Stomach (tissue), 9 donors: Measurements from ENCODE around the gene MRPL34. TPM values are rescaled to one million over a fixed set of nuclear protein-coding genes. Genes with fewer than 3 reads are reported as not detected.

ENCODE experiments used
- DNase-seq, 2 donors: peaks; one replicate each; pipeline versions ENCODE4 v3.0.0 to v3.0.0-alpha.2; 2013 to 2019
- H3K27ac ChIP-seq, 5 donors: fragments of 200-600 bp in 4 of 5; sonication (generic) in 4 of 5; one replicate each; pipeline ENCODE4 v1.5.1; 2013 to 2019; ENCODE audit warnings: mild to moderate bottlenecking in 1 of 5, moderate library complexity in 1 of 5
- H3K27me3 ChIP-seq, 3 donors: fragments of 200-600 bp; sonication (generic); one replicate each; pipeline ENCODE4 v1.5.1; 2017 to 2019; ENCODE audit warnings: mixed run types in 1 of 3
- H3K36me3 ChIP-seq, 4 donors: fragments of 200-600 bp; sonication (generic); 1 replicate in 3 of 4; 2 replicates in 1 of 4; pipeline ENCODE4 v1.5.1; 2016 to 2019
- H3K4me1 ChIP-seq, 4 donors: fragments of 200-600 bp; sonication (generic); one replicate each; pipeline ENCODE4 v1.5.1; 2016 to 2019
- H3K4me3 ChIP-seq, 4 donors: fragments of 200-600 bp; sonication (generic) in 3 of 4; one replicate each; pipeline ENCODE4 v1.5.1; 2016 to 2019; ENCODE audit warnings: mild to moderate bottlenecking in 1 of 4
- H3K9me3 ChIP-seq, 4 donors: fragments of 200-600 bp; sonication (generic); one replicate each; pipeline ENCODE4 v1.5.1; 2016 to 2019
- CTCF ChIP-seq, 7 experiments: fragments of 450-650 bp in 4 of 7; fragments of 200-600 bp in 3 of 7; sonication (generic) in 3 of 7; IDR thresholded peaks; one replicate each; pipeline ENCODE4 v1.5.1; 2016 to 2019; ENCODE audit warnings: antibody characterized with exemption in 7 of 7, control low read depth in 2 of 7, mild to moderate bottlenecking in 1 of 7
- EP300 ChIP-seq: sonication (generic); formaldehyde crosslinking; IDR thresholded peaks from one replicate; pipeline ENCODE4 v1.6.1; 2017; ENCODE audit warnings: antibody characterized with exemption
- POLR2A ChIP-seq, 4 donors: fragments of 450-650 bp; IDR thresholded peaks; one replicate each; pipeline ENCODE4 v1.6.1; 2016; ENCODE audit warnings: antibody characterized with exemption in 4 of 4, control low read depth in 2 of 4, mild to moderate bottlenecking in 1 of 4, moderate library complexity in 1 of 4
- POLR2AphosphoS5 ChIP-seq, 3 donors: sonication (generic); formaldehyde crosslinking; IDR thresholded peaks; one replicate each; pipeline ENCODE4 v1.6.1; 2016; ENCODE audit warnings: antibody characterized with exemption in 3 of 3
- WGBS, 5 donors: extraction: QIAGEN DNeasy Blood & Tissue Kit in 3 of 5; methylation state at CpG; one replicate each; pipeline versions ENCODE4 v1.1.5 to v1.1.7; 2013 to 2018; 5-methylcytosine and 5-hydroxymethylcytosine counted together
- intact Hi-C: fragments of 100-400 bp; cut with DNase I; formaldehyde crosslinking; loops from one replicate; pipeline ENCODE4 v1.15.1; 2023; ENCODE audit warnings: low total_unique reads
- polyA plus RNA-seq, 3 donors: library from polyadenylated mRNA; stranded (reverse); fragments of 200-250 nt; gene quantifications; one replicate each; pipeline ENCODE4 v1.2.3, GENCODE V29; 2013
- total RNA-seq, 5 donors: library from RNA; depleted of rRNA; stranded (reverse); fragments of >200 nt; gene quantifications; one replicate each; pipeline versions ENCODE4 v1.1.0 to v1.2.3, GENCODE V29; 2014 to 2016
- donor health status: healthy with polysubstance abuse.
- donor health status: Bipolar disorder and iron deficiency.
- donor health status: healthy.

Gene MRPL34
- total and polyA plus RNA-seq, 8 donors = 6.6 to 200 (median 155) TPM

- peaks cover 38 to 77% (median 62%) of the 10 kb centered on the region in 4 donors for H3K4me1 ChIP-seq
- peak within 1 kb of the TSS; percentile 73 to 91 (median 84) for H3K27ac ChIP-seq
- H3K27me3 ChIP-seq = no peaks in the 10 kb centered on the region
- H3K9me3 ChIP-seq = no peaks in the 10 kb centered on the region
- intact Hi-C loops = no loop called here
- TF ChIP-seq EP300 (no peak), CTCF (IDR thresholded peaks at IDR 0.05) (no peak), POLR2AphosphoS5 (IDR thresholded peaks at IDR 0.05) (peak; percentile 62 to 91 (median 69)), POLR2A (IDR thresholded peaks at IDR 0.05) (peak in 2 of 4 donors; percentile 33 to 41)
- peak; percentile 100 for DNase-seq
- H3K4me3 ChIP-seq = peak within 1 kb of the TSS; percentile 72 to 97 (median 86)
- 0% methylated on average over 30 to 46 of the region's 46 CpGs for WGBS, 5 donors
- H3K36me3 ChIP-seq = peaks cover 9 to 31% (median 9%) of the 10 kb centered on the region in 4 donors
Observed at GRCh38 chr19:17309198-17309964, 3.7 kb downstream of the MRPL34 start, which contains the start of gene DDA1. DDA1 (plus strand) TSS chr19:17309563; CDS start chr19:17309655, 92 bp downstream.

GRCh38 chr19:17309965-17310461 lies 4.3 kb downstream of the MRPL34 start:
- DNase-seq = no peak
- intact Hi-C loops = no loop called here
- no peaks in the 10 kb centered on the region for H3K9me3 ChIP-seq
- TF ChIP-seq EP300 (no peak), POLR2AphosphoS5 (IDR thresholded peaks at IDR 0.05) (no peak), POLR2A (IDR thresholded peaks at IDR 0.05) (no peak), CTCF (IDR thresholded peaks at IDR 0.05) (no peak)
- WGBS, 5 donors = 6 to 8% (median 7%) methylated on average over 20 to 23 of the region's 23 CpGs
- H3K4me1 ChIP-seq = peaks cover 38 to 74% (median 56%) of the 10 kb centered on the region in 4 donors
- peaks cover 14 to 37% (median 15%) of the 10 kb centered on the region in 4 donors for H3K36me3 ChIP-seq
- H3K27me3 ChIP-seq = no peaks in the 10 kb centered on the region
- H3K4me3 ChIP-seq = peak overlapping the region; percentile 72 to 97 (median 86)
- peak overlapping the region in 4 of 5 donors; percentile 73 to 91 (median 86) for H3K27ac ChIP-seq

GRCh38 chr19:17311455-17312188 lies 6.0 kb downstream of the MRPL34 start:
- Histone ChIP-seq H3K4me1 (peaks cover 31 to 63% (median 43%) of the 10 kb centered on the region in 4 donors), H3K27ac (peak overlapping the region in 1 of 5 donors; percentile 50), H3K36me3 (peaks cover 26 to 50% (median 30%) of the 10 kb centered on the region in 4 donors)

More at GRCh38 chr19:17311455-17312188, 6.0 kb downstream of the MRPL34 start:
- Histone ChIP-seq H3K4me3 (peak overlapping the region in 1 of 4 donors; percentile 6), H3K9me3 (no peaks in the 10 kb centered on the region), H3K27me3 (no peaks in the 10 kb centered on the region)
- 62 to 80% (median 65%) methylated on average over 8 to 11 of the region's 11 CpGs for WGBS, 5 donors
- intact Hi-C loops = no loop called here
- TF ChIP-seq CTCF (IDR thresholded peaks at IDR 0.05) (no peak), EP300 (no peak), POLR2A (IDR thresholded peaks at IDR 0.05) (no peak), POLR2AphosphoS5 (IDR thresholded peaks at IDR 0.05) (no peak)
- no peak for DNase-seq
